Kidney (tissue), 14 donors: ENCODE data around the gene ZNF487. TPM values are rescaled to one million over a fixed set of nuclear protein-coding genes. Genes with fewer than 3 reads are reported as not detected.
"Not testable (repeated sequence)": the region's sequence is repeated elsewhere in the genome, so short reads cannot be mapped to it uniquely, and the experiment has no call there.

Source experiments
- DNase-seq, 5 donors: peaks; one replicate each; pipeline ENCODE4 v3.0.0-alpha.2; 2013 to 2020
- FAIRE-seq: peaks from 2 replicates; lab custom pipeline; 2012; peaks lifted over from hg19 to GRCh38; lab: Jason Lieb, UNC
- H3K27ac ChIP-seq, 2 donors: one replicate each; pipeline ENCODE4 v1.7.0; 2013; ENCODE audit warnings: low read depth in 2 of 2, low read length in 2 of 2, inconsistent platforms in 1 of 2
- H3K27me3 ChIP-seq: one replicate; pipeline ENCODE4 v1.7.1; 2013; ENCODE audit warnings: low read length, inconsistent platforms; ENCODE audit not compliant: control insufficient read depth, insufficient read depth
- H3K36me3 ChIP-seq, 3 donors: one replicate each; pipeline versions ENCODE4 v1.7.0 to v1.7.1; 2013; ENCODE audit warnings: low read length in 3 of 3, control low read depth in 1 of 3, inconsistent platforms in 1 of 3; ENCODE audit not compliant: insufficient read depth in 3 of 3, control insufficient read depth in 2 of 3
- H3K4me1 ChIP-seq, 3 donors: one replicate each; pipeline versions ENCODE4 v1.7.0 to v1.7.1; 2013; ENCODE audit warnings: low read length in 3 of 3, inconsistent platforms in 1 of 3, low read depth in 1 of 3; ENCODE audit not compliant: control insufficient read depth in 2 of 3, insufficient read depth in 2 of 3
- H3K4me3 ChIP-seq, 3 donors: one replicate each; pipeline versions ENCODE4 v1.7.0 to v1.8.1; 2013; ENCODE audit warnings: low read length in 3 of 3, control low read depth in 1 of 3, inconsistent platforms in 1 of 3
- H3K9ac ChIP-seq, 3 donors: one replicate each; pipeline versions ENCODE4 v1.7.0 to v1.7.1; 2013; ENCODE audit warnings: low read length in 3 of 3, control low read depth in 1 of 3, inconsistent platforms in 1 of 3
- H3K9me3 ChIP-seq, 3 donors: one replicate each; pipeline versions ENCODE4 v1.7.0 to v1.7.1; 2013; ENCODE audit warnings: low read length in 3 of 3, control low read depth in 1 of 3, inconsistent platforms in 1 of 3; ENCODE audit not compliant: control insufficient read depth in 2 of 3, insufficient read depth in 1 of 3
- intact Hi-C: fragments of 100-400 bp; cut with DNase I; formaldehyde crosslinking; loops from one replicate; pipeline ENCODE4 v1.11.1; 2022
- polyA plus RNA-seq: library from polyadenylated mRNA; stranded (reverse); fragments of 350-450 nt; fragmentation: Illumina TruSeq; extraction: RNeasy Lipid Tissue Mini Kit (QIAGEN cat#74804); gene quantifications from one replicate; pipeline ENCODE4 v1.2.3, GENCODE V29; 2014; ENCODE audit warnings: low read depth, low replicate concordance; ENCODE audit not compliant: insufficient read depth
- total RNA-seq: library from RNA; stranded (reverse); fragmentation: NEBNext Ultra II Directional; extraction: Animal tissue kit (Norgen Biotek cat#: 25700); gene quantifications from one replicate; pipeline ENCODE4 v1.2.1, GENCODE V29; 2021
- TF ChIP-seq, protein P1 (sequence below): IDR thresholded peaks from 3 replicates; pipeline ENCODE4 v1.5.1; 2012; ENCODE audit warnings: mild to moderate bottlenecking, moderate library complexity, borderline replicate concordance; ENCODE audit not compliant: insufficient read depth; ENCODE audit errors: extremely low read depth
- donor health status: control.
- donor health status: control.
- donor health status: control.
- donor health status: control.
- donor health status: control.
- donor health status: DM: yes; HTN: yes; CAD: no.
- donor health status: Normal renal cell carcinoma (clear cell type).

ZNF487 gene
- total and polyA plus RNA-seq, 2 donors from 2014 or later = 7.1 to 9.7 TPM

DNA sequence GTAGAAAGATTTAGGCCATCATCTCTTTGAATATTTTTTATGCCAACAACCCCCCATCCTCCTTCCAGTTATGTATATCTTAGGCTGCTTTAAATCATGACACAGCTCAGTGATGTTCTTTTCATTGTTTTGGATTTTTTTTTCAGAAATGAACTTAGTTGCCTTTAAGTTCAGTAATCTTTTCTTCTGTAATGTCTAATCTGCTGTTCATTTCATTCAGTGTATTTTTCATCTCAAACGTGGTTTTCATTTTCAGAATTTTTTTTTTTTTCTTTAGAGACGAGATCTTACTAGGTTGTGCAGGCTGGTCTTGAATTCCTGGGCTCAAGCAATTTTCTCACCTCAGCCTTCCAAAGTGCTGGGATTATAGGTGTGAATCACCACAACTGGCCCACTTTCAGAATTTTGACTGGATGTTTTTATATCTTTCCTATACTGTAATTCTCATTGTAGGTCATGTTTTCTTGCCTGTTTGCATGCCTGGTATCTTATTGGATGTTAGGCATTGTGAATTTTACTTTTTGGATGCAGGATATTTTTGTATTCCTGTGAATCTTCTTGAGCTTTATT is 8.1 kb downstream of the ZNF487 start:
- no peak for FAIRE-seq
- H3K36me3 ChIP-seq = no peaks in the 10 kb centered on the region
- H3K9me3 ChIP-seq = no peaks in the 10 kb centered on the region
- TF ChIP-seq, protein P1, sequence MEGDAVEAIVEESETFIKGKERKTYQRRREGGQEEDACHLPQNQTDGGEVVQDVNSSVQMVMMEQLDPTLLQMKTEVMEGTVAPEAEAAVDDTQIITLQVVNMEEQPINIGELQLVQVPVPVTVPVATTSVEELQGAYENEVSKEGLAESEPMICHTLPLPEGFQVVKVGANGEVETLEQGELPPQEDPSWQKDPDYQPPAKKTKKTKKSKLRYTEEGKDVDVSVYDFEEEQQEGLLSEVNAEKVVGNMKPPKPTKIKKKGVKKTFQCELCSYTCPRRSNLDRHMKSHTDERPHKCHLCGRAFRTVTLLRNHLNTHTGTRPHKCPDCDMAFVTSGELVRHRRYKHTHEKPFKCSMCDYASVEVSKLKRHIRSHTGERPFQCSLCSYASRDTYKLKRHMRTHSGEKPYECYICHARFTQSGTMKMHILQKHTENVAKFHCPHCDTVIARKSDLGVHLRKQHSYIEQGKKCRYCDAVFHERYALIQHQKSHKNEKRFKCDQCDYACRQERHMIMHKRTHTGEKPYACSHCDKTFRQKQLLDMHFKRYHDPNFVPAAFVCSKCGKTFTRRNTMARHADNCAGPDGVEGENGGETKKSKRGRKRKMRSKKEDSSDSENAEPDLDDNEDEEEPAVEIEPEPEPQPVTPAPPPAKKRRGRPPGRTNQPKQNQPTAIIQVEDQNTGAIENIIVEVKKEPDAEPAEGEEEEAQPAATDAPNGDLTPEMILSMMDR = no peak
- H3K4me3 ChIP-seq = no peak overlapping the region
- intact Hi-C loops = no loop called here
- no peaks in the 10 kb centered on the region for H3K27me3 ChIP-seq
- no peak overlapping the region for H3K27ac ChIP-seq
- DNase-seq = no peak
- no peak overlapping the region for H3K9ac ChIP-seq
- no peaks in the 10 kb centered on the region for H3K4me1 ChIP-seq

DNA sequence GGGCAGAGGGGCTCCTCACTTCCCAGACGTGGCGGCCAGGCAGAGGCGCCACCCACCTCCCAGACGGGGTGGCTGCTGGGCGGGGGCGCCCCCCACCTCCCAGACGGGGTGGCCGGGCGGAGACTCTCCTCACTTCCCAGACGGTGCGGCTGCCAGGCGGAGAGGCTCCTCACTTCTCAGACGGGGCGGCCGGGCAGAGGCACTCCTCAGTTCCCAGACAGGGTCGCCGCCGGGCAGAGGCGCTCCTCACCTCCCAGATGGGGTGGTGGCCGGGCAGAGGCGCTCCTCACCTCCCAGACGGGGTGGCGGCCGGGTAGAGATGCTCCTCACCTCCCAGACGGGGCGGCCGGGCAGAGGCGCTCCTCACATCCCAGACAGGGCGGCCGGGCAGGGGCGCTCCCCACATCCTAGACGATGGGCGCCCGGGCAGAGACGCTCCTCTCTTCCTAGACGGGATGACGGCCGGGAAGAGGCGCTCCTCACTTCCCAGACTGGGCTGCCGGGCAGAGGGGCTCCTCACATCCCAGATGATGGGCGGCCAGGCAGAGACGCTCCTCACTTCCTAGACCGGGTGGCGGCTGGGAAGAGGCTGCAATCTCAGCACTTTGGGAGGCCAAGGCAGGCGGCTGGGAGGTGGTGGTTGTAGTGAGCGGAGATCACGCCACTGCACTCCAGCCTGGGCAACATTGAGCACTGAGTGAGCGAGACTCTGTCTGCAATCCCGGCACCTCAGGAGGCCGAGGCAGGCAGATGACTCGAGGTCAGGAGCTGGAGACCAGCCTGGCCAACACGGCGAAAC is 9.5 kb downstream of the ZNF487 start:
- intact Hi-C loops, H3K27me3 ChIP-seq, DNase-seq, H3K4me3 ChIP-seq, H3K9me3 ChIP-seq, H3K27ac ChIP-seq, FAIRE-seq, H3K36me3 ChIP-seq, H3K9ac ChIP-seq, H3K4me1 ChIP-seq: not testable (repeated sequence)

DNA sequence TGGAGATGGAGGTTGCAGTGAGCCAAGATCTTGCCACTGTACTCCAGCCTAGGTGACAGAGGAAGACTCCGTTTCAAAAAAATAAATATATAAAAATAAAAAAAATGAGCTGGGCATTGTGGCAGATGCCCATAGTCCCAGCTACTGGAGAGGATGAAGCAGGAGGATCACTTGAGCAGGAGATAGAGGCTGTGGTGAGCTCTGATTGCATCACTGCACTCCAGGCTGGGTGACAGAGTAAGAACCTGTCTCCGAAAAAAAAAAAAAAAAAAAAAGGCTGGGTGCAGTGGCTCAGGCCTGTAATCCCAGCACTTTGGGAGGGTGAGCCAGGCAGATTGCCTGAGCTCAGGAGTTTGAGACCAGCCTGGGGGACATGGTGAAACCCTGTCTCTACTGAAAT is 11.8 kb downstream of the ZNF487 start:
- no peaks in the 10 kb centered on the region for H3K4me1 ChIP-seq
- H3K27me3 ChIP-seq = no peaks in the 10 kb centered on the region
- H3K9ac ChIP-seq = no peak overlapping the region
- H3K4me3 ChIP-seq = no peak overlapping the region
- no peaks in the 10 kb centered on the region for H3K9me3 ChIP-seq
- DNase-seq (no peak), FAIRE-seq (no peak)
- TF ChIP-seq, protein P1 = no peak
- intact Hi-C loops = no loop called here
- H3K27ac ChIP-seq = no peak overlapping the region
- no peaks in the 10 kb centered on the region for H3K36me3 ChIP-seq

DNA sequence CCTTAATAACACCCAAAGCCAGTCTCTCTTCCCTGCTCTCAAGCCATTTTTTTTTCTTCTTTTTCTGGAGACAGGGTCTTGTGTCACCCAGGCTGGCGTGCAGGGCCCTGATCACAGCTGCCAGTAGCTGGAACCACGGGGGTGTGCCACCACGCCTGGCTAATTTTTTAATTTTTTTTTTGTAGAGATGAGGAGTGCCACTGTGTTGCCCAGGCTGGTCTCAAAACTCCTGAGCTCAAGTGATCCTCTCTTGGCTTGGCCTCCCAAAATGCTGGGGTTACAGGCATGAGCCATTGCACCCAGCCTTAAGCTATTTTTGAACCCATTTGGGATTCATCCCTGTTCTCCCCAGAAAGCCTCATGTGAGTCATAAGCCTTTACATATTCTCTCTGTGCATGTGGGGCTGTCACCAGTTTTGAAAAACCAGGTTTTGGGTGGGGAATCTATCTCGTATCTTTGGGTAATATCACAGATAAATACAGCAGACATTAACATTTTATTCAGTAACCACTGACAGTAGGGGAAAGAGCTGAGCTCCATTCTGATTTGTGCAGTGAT is 15.5 kb downstream of the ZNF487 start:
- DNase-seq (peak in 1 of 5 donors; percentile 13), FAIRE-seq (no peak)
- Histone ChIP-seq H3K27ac (no peak overlapping the region), H3K9me3 (no peaks in the 10 kb centered on the region), H3K4me3 (no peak overlapping the region), H3K4me1 (peaks cover 0 to 6% (median 6%) of the 10 kb centered on the region in 3 donors), H3K9ac (no peak overlapping the region), H3K36me3 (no peaks in the 10 kb centered on the region), H3K27me3 (no peaks in the 10 kb centered on the region)
- TF ChIP-seq, protein P1 = no peak
- intact Hi-C loops = no loop called here
